HG03108 (cell line): Measurements from ENCODE around the gene ZNF277.

Experiments
- ATAC-seq: cut with Tn5 transposase; IDR thresholded peaks from one replicate; pipeline ENCODE4 v1.9.1; 2021; ENCODE audit warnings: moderate library complexity; ENCODE audit not compliant: unreplicated experiment

The ZNF277 gene

DNA sequence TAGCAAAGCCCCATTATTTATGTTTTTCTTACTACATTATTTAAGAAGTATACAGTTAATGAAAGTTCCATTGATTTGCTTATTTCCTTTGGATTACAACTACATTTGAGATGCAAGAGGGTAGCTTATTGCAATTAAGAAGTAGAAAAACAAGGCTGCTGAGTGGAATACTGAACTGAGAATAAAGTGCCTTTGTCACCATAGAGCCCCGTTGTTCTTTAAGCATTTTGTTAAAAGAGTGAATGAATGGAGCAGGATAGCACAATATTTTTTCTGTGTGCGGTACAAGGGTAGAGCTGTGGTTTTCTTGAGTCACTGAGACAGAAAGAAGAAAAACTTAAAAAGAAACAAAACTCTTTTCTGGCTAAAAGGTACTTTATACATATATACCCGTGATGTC lies 45.6 kb downstream of the ZNF277 start:
- ATAC-seq, result no peak

GRCh38 chr7:112252691-112253090 lies 46.2 kb downstream of the ZNF277 start:
- no peak for ATAC-seq

DNA sequence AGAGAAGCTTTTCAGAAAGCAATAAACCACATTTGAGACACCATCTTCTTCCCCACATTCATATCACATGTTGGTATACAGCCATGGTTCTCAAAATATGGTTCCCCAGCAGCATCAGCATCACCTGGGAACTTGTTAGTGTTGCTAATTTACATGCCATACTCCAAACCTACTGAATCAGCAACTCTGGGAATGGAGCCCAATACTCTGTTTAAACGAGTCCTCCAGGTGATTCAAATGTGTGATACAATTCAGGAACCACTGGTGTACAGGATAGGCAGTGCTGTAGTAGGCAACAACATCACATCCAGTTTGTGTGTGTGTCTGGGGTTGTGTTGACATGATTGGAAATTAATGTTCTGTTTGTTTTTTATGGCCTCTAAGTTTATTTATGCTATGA lies 47.7 kb downstream of the ZNF277 start:
- ATAC-seq, result no peak

GRCh38 chr7:112254709-112255387 lies 48.4 kb downstream of the ZNF277 start:
- no peak for ATAC-seq

- no peak for ATAC-seq
Measured at GRCh38 chr7:112255388-112255720, 48.9 kb downstream of the ZNF277 start.

DNA sequence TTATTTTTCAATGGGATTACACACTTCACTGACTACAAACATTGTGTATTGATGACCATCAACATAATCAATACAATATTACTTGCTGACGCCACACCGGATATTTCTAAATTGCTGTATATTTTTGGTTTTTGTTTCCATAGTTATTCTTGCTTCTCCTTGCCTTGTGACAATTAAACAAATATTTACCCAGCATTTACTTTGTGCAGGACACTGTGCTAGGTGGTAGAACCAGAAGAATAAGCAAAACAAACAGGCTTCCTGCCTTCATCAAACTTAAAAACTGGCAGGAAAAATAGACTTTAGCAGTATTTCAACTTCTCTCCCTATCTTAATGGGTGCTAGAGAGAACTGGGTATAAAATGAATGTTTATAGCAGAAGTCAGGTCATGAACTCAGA lies 50.6 kb downstream of the ZNF277 start:
- ATAC-seq, result no peak

DNA sequence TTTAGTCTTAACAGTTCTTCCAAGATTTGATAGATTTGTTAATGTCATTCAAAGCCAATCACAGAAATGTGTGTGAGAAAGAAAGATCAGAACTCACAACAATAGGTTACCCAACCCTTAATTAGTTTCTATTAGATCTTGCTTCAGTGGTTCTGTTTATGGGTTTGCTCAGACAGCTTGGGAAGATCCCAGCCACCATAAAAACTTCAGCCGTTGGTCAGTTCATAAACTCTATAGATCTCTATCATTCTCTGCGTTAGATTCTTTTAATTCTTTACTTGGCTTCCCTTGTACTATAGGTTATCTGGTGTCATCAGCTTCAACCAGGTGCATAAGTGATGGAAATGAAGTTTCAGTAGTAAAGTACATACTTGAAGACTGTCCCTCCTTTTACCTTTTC lies 54.4 kb downstream of the ZNF277 start:
- ATAC-seq, result no peak

DNA sequence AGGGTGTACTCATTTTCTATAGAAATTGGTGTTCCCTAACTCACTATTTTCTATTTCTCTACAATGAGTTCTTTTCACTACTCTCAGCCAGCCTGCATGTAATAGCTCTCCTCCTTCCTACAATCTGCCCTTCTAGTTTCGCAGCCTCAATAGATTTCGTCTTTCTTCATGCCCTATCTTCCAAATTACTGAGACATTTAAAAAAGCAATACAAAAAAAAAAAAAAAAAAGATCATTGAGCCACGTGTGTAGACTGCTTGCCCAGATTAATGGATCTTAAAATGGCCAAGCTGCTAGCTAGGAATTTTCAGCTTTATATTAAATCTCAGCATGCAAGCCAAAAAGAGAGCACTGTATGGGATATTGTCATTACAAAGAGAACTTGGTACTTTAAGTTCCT lies 55.5 kb downstream of the ZNF277 start:
- ATAC-seq, result no peak

GRCh38 chr7:112262855-112263487 lies 56.5 kb downstream of the ZNF277 start:
- no peak for ATAC-seq

GRCh38 chr7:112263519-112263918 lies 57.0 kb downstream of the ZNF277 start:
- no peak for ATAC-seq

DNA sequence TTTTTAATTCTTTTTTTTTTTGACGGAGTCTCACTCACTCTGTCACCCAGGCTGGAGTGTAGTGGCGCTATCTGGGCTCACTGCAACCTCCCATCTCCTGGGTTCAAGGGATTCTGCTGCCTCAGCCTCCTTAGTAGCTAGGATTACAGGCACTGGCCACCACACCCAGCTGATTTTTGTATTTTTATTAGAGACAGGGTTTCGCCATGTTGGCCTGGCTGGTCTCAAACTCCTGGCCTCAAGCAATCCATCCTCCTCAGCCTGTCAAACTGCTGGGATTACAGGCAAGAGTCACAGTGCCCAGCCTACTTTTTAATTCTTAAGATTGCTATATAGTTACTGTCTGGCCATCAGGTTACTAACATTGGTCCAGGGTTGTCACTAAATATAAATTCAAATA lies 59.6 kb downstream of the ZNF277 start:
- ATAC-seq, result no peak

DNA sequence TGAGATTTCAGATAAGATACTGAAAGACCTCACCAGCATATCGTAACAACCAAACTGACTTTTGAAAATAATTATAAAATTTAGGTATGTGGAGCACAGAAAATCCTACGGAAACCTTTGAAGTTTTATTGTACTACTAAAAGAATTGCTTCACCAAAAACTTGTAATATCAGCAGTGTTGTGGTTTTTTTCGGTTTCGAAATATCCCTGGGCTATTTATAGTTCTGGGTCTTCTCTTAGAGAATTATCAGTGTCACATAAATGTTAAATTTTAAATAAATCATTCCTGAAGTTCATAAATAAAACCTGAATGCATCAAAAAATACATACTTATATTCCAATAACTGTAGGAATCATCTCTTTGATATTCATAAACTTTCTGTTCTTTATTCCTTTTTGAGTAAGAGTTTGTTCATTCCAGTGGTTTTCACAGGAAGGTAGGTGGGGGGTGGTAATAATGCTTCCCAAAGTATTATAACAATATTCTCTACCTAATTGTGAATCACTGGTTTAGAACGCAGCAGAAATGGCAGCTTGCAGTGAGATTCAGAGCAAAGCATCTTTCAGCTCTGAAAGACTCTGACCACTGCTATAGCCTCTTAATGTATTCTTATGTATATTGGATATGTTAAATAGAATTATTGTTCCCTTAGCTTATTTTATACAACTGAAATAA lies 60.2 kb downstream of the ZNF277 start:
- no peak for ATAC-seq

DNA sequence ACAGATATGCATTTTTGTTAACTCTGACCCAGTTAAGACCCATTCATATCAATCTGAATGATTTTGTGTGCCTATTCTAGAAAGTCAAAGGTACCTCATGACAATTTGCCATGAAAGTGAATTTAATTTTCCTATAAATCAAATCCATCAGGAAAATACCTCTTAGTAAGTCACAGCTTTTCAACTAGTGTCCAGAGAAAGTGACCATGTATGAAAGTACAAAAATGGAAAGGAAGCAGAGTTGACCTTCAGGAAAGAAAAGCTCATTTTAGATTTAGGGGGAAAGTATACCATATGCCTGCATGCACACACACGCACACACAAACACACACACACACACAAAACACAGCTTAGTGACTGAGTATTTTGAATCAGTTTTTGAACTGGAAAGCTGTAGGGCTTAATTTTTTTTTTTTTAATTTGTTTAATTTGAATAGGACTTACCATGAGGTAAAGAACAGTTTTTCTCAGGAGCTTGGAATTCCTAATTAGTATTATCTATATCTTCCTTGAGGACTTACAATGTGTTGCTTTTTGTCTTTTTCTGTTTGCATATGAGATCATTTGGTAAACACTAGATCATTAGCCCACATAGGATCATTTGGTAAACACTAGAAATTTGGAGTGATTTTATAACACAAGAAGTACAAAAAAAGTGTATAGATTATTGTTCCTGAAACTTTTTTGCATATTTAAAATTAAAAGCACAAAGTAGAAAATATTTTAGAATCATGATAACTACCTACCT lies 61.6 kb downstream of the ZNF277 start:
- no peak for ATAC-seq

DNA sequence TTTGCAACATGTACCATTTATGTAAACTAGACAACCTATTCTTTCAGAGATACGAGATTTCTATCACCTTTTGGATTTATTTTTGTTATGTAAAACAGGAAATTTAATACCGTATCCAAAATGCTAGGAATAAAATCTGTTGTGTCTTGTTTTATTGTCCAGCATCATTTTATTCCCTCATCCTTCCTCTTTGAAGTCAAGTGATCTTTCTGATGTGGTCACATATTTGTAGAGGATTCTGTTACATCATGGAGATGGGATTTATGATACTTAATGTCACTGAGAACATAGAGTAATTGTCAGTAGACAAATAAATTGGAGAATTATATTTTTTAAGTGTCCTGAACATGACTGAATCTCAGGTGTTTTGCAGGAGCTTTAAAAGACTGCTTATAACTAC lies 64.7 kb downstream of the ZNF277 start:
- no peak for ATAC-seq

DNA sequence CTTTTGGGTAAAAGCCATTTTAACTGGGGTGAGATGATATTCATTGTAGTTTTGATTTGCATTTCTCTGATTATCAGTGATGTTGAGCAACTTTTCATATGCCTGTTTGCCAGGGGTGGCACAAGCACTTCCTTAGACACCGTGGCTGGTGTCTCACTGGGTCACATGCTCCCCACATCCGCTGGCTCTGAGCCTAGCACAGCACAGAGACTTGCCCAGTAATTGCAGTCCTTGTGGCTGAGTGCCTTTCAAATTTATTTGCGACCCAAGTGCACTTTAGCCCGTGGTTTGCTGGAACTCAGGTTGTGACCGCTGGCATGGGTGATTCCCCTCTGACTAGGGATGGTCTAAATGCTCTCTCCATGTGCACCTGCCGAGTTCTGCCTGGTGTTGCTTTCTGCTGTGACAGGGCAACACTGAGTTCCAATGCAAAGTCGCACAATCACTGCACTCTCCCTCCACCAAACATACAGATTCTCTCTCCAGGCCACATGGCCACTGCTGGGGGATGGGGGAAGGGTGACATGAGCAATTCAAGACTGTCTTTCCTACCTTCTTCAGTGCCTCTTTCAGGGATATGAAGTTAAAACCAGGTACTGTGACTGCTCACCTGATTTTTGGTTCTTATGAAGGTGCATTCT lies 66.5 kb downstream of the ZNF277 start:
- no peak for ATAC-seq

DNA sequence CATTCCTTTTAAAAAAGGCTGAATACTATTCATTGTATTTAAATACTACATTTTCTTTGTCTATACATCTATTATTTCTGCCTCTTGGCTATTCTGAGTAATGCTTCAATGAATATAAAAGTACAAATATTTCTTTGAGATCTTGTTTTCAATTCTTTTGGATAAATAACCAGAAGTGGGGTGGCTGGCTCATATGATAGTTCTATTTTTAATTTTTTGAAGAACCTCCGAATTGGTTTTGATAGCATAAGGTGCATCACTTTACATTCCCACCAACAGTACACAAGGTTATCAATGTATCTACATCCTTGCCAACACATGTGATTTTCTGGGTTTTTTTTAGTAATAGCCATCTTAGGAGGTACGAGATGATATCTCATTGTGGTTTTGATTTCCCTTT lies 72.5 kb downstream of the ZNF277 start:
- no peak for ATAC-seq

DNA sequence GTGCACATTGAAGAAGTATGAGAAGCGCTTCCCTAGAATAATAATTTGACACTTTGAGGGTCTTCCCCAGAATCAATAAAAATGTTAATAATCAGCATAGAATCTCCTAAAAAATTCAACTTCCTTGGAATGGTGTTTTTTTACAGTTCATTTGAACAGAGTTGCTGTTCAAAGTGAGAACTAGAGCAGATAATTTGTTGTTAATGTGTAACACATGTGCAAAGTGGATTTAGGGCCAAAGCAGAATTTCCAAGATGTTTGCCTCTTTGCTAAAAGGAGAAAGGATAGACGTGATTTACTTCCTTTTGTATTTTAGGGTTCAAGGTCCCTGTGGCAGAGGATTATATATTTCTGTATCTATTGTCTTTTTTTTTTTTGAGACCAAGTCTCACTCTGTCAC lies 73.8 kb downstream of the ZNF277 start:
- no peak for ATAC-seq

DNA sequence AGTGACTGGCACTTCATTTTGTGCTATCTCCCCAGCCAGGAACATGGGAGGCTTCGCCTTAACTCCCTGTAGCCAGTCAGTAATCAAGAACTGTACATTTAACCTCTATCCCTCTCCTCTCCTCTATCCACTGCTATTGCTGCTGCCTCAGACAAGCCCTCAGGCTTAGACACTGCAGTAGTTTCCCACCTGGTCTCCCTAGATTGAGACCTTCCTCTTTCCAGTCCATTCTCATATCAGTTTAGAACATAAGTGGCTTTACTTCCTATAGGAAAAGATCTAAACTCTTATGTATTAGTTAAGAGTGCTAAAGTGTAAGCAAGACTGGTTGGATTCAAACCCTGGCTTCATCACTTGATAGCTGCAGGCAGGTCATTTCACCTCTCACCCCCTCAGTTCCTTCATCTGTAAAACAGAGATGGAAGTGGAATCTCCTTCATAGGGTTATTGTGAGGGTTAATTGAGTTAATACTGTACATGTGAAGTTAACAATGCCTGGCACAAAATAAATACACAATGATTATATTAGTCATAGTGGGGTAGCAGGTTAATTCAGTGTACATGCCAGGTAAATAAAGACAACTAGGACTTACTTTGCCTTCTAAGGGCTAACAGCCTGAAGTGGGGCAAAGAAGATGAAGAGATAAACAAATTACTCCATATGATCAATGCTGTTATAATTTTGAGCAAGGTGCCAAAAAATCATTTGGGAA lies 76.1 kb downstream of the ZNF277 start:
- no peak for ATAC-seq

GRCh38 chr7:112283382-112283910 lies 77.0 kb downstream of the ZNF277 start:
- ATAC-seq, result no peak
